H9 (cell line): Measurements from ENCODE around the gene SCIMP. TPM values are rescaled to one million over a fixed set of nuclear protein-coding genes. Genes with fewer than 3 reads are reported as not detected.

Experiments used
- DNase-seq: peaks from one replicate; pipeline ENCODE4 v3.0.0-alpha.2; 2017
- H2AFZ ChIP-seq: one replicate; pipeline ENCODE4 v1.6.1; 2013; ENCODE audit warnings: mild to moderate bottlenecking, low read length, control low read depth, moderate library complexity
- H2AK5ac ChIP-seq: 2 replicates; pipeline ENCODE4 v1.6.1; 2013; ENCODE audit warnings: low read length, control low read depth, mixed read lengths; ENCODE audit not compliant: insufficient read length
- H2BK120ac ChIP-seq: one replicate; pipeline ENCODE4 v1.6.1; 2013; ENCODE audit warnings: low read depth, mild to moderate bottlenecking, low read length, control low read depth, inconsistent platforms; ENCODE audit not compliant: poor library complexity, severe bottlenecking
- H2BK12ac ChIP-seq: 2 replicates; pipeline ENCODE4 v1.6.1; 2013; ENCODE audit warnings: low read length, control low read depth, mixed read lengths, low read depth; ENCODE audit not compliant: insufficient read length
- H2BK15ac ChIP-seq: 2 replicates; pipeline ENCODE4 v1.6.1; 2013; ENCODE audit warnings: low read depth, low read length, control low read depth
- H2BK20ac ChIP-seq: one replicate; pipeline ENCODE4 v1.6.1; 2013; ENCODE audit warnings: low read depth, mild to moderate bottlenecking, low read length, control low read depth, inconsistent platforms; ENCODE audit not compliant: poor library complexity, severe bottlenecking
- H2BK5ac ChIP-seq: 2 replicates; pipeline ENCODE4 v1.6.1; 2013; ENCODE audit warnings: low read length, control low read depth, mixed read lengths; ENCODE audit not compliant: insufficient read length
- H3K14ac ChIP-seq: 2 replicates; pipeline ENCODE4 v1.6.1; 2013; ENCODE audit warnings: low read length, control low read depth; ENCODE audit not compliant: insufficient read depth
- H3K18ac ChIP-seq: 2 replicates; pipeline ENCODE4 v1.6.1; 2013; ENCODE audit warnings: low read depth, mild to moderate bottlenecking, mixed read lengths, low read length, control low read depth; ENCODE audit not compliant: insufficient read length
- H3K23ac ChIP-seq: 2 replicates; pipeline ENCODE4 v1.6.1; 2013; ENCODE audit warnings: low read length, control low read depth, mixed read lengths, low read depth; ENCODE audit not compliant: insufficient read length
- H3K23me2 ChIP-seq: 2 replicates; pipeline ENCODE4 v1.6.1; 2013; ENCODE audit warnings: low read depth, mild to moderate bottlenecking, mixed read lengths, low read length, control low read depth; ENCODE audit not compliant: insufficient read length, poor library complexity, severe bottlenecking
- H3K27ac ChIP-seq: 2 replicates; pipeline ENCODE4 v1.5.1; 2013; ENCODE audit warnings: low read length, control low read depth, mixed read lengths, low read depth; ENCODE audit not compliant: insufficient read length
- H3K27me3 ChIP-seq: 2 replicates; pipeline ENCODE4 v1.6.1; 2013; ENCODE audit warnings: low read length, control low read depth, inconsistent platforms; ENCODE audit not compliant: insufficient read depth
- H3K4ac ChIP-seq: 2 replicates; pipeline ENCODE4 v1.6.1; 2013; ENCODE audit warnings: low read depth, mild to moderate bottlenecking, control low read depth, inconsistent platforms, low read length, moderate library complexity
- H3K4me1 ChIP-seq: 2 replicates; pipeline ENCODE4 v1.6.1; 2013; ENCODE audit warnings: low read length, control low read depth, inconsistent platforms; ENCODE audit not compliant: insufficient read depth
- H3K4me2 ChIP-seq: 2 replicates; pipeline ENCODE4 v1.6.1; 2013; ENCODE audit warnings: low read length, control low read depth, mixed read lengths; ENCODE audit not compliant: insufficient read length, insufficient read depth
- H3K56ac ChIP-seq: 2 replicates; pipeline ENCODE4 v1.6.1; 2013; ENCODE audit warnings: low read depth, mild to moderate bottlenecking, mixed read lengths, low read length, control low read depth; ENCODE audit not compliant: insufficient read length
- H3K79me1 ChIP-seq: 2 replicates; pipeline ENCODE4 v1.6.1; 2013; ENCODE audit warnings: low read depth, mild to moderate bottlenecking, moderate library complexity, low read length, control low read depth, inconsistent platforms; ENCODE audit not compliant: insufficient read depth, poor library complexity, severe bottlenecking
- H3K79me2 ChIP-seq: 2 replicates; pipeline ENCODE4 v1.6.1; 2013; ENCODE audit warnings: low read length, control low read depth, inconsistent platforms; ENCODE audit not compliant: insufficient read depth
- H3K9ac ChIP-seq: 2 replicates; pipeline ENCODE4 v1.6.1; 2013; ENCODE audit warnings: low read length, control low read depth, mixed read lengths; ENCODE audit not compliant: insufficient read length; ENCODE audit errors: extremely low read depth
- H3K9me3 ChIP-seq: one replicate; pipeline ENCODE4 v1.6.1; 2013; ENCODE audit warnings: low read depth, low read length, inconsistent platforms; ENCODE audit not compliant: control insufficient read depth
- H3T11ph ChIP-seq: one replicate; pipeline ENCODE4 v1.6.1; 2013; ENCODE audit warnings: mild to moderate bottlenecking, low read length, control low read depth, inconsistent platforms
- H4K20me1 ChIP-seq: one replicate; pipeline ENCODE4 v1.6.1; 2013; ENCODE audit not compliant: control insufficient read depth, insufficient read length, insufficient read depth
- H4K5ac ChIP-seq: 2 replicates; pipeline ENCODE4 v1.6.1; 2013; ENCODE audit warnings: low read depth, mild to moderate bottlenecking, mixed read lengths, low read length, control low read depth; ENCODE audit not compliant: insufficient read length
- H4K8ac ChIP-seq: replicated peaks from 2 replicates; pipeline ENCODE4 v1.6.1; 2013; ENCODE audit warnings: low read length, control low read depth, mixed read lengths, low read depth; ENCODE audit not compliant: insufficient read length
- H4K91ac ChIP-seq: 2 replicates; pipeline ENCODE4 v1.6.1; 2013; ENCODE audit warnings: low read depth, mild to moderate bottlenecking, moderate library complexity, mixed read lengths, low read length, control low read depth; ENCODE audit not compliant: insufficient read length
- H3K27ac Mint-ChIP-seq, 3 experiments: 2 replicates in 2 of 3; 3 replicates in 1 of 3; pipeline ENCODE4 v1.8.0; 2020 to 2021; ENCODE audit warnings: mixed read lengths in 3 of 3, mild to moderate bottlenecking in 1 of 3, moderate library complexity in 1 of 3
- H3K27me3 Mint-ChIP-seq: 2 replicates; pipeline ENCODE4 v1.8.0; 2021; ENCODE audit warnings: low read depth, mild to moderate bottlenecking, moderate library complexity, mixed read lengths
- H3K36me3 Mint-ChIP-seq, 3 experiments: 2 replicates in 2 of 3; 3 replicates in 1 of 3; pipeline ENCODE4 v1.8.0; 2020 to 2021; ENCODE audit warnings: low read depth in 3 of 3, mixed read lengths in 3 of 3; ENCODE audit not compliant: insufficient read depth in 1 of 3
- H3K4me1 Mint-ChIP-seq, 2 experiments: 2 replicates each; pipeline ENCODE4 v1.8.0; 2020; ENCODE audit warnings: mixed read lengths in 2 of 2
- H3K4me3 Mint-ChIP-seq, 2 experiments: 2 replicates in 1 of 2; 3 replicates in 1 of 2; pipeline ENCODE4 v1.8.0; 2020 to 2021; ENCODE audit warnings: mild to moderate bottlenecking in 2 of 2, mixed read lengths in 2 of 2, moderate library complexity in 1 of 2
- H3K9me3 Mint-ChIP-seq, 2 experiments: 2 replicates in 1 of 2; 3 replicates in 1 of 2; pipeline ENCODE4 v1.8.0; 2020; ENCODE audit warnings: mild to moderate bottlenecking in 2 of 2, mixed read lengths in 2 of 2, moderate library complexity in 1 of 2
- WGBS: extraction: QIAGEN DNeasy Blood & Tissue Kit; methylation state at CpG from one replicate; pipeline ENCODE4 v1.1.7; 2013; ENCODE audit warnings: missing lambda C conversion rate, low lambda C conversion rate, mixed read lengths; ENCODE audit not compliant: insufficient read length; ENCODE audit errors: extremely low coverage; 5-methylcytosine and 5-hydroxymethylcytosine counted together
- total RNA-seq: library from RNA; stranded (reverse); gene quantifications from 2 replicates; pipeline ENCODE4 v1.2.1, GENCODE V29; 2021
- TF ChIP-seq, protein P1 (sequence below): fragments of 200-600 bp; sonication (generic); conservative IDR thresholded peaks from 3 replicates; pipeline ENCODE4 v1.8.0; 2021; ENCODE audit warnings: antibody characterized with exemption, mild to moderate bottlenecking

Gene SCIMP
- total RNA-seq, 1 experiment from 2014 or later = not detected

DNA sequence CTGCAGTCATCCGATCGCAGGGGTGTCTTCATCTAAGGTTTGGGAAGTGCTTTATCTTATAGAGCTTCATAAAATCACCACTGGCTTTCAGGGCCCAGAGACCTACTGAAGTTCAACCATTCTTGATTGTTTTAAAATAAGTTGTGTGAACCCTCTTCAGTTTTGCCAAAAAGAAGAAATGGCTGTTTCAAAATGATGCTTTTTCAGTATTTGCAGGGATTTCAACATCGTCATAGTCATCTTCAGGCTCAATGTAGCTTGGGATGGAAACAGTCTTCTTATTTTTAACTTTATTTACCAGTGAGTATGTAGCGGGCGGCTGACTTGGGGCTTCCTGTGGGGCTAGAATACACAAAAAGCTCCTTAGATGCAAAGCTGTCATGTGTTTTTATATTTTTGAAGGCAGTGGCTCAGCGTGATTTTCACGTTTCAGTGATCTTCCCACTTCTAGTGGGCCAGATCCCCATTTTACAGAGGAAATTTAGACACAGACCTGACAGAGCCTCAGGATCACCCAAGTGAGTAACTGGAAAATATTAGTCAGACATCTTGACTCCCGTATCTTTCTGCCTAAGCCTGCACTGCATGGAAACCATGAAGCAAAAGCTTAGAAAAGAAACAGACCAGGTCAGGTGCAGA lies 23.9 kb downstream of the SCIMP start:
- H3K9me3 ChIP-seq = no peaks in the 10 kb centered on the region
- H2AFZ ChIP-seq = no peak overlapping the region
- no peak overlapping the region for H2BK5ac ChIP-seq
- H3K4ac ChIP-seq = no peak overlapping the region
- H3K27me3 ChIP-seq = no peaks in the 10 kb centered on the region; the same call in 1 of the 2 replicates
- H2BK120ac ChIP-seq = no peak overlapping the region
- no peak overlapping the region for H2BK15ac ChIP-seq
- no peak overlapping the region for H3K9ac ChIP-seq
- H3K27ac Mint-ChIP-seq = no peak overlapping the region
- DNase-seq = no peak
- H3K27me3 Mint-ChIP-seq = peaks cover 2% of the 10 kb centered on the region
- no peaks in the 10 kb centered on the region for H3K79me1 ChIP-seq
- H2BK20ac ChIP-seq = no peak overlapping the region
- no peak overlapping the region for H3K23ac ChIP-seq
- H3K36me3 Mint-ChIP-seq = no peaks in the 10 kb centered on the region; a peak in 1 of 7 replicates
- no peak overlapping the region for H3K4me2 ChIP-seq
- H3K4me1 Mint-ChIP-seq = no peaks in the 10 kb centered on the region
- H2BK12ac ChIP-seq = no peak overlapping the region
- no peak overlapping the region for H3K27ac ChIP-seq
- no peak overlapping the region for H3T11ph ChIP-seq
- no peaks in the 10 kb centered on the region for H3K79me2 ChIP-seq
- no peaks in the 10 kb centered on the region for H3K9me3 Mint-ChIP-seq
- no peak overlapping the region for H4K91ac ChIP-seq
- no peak overlapping the region for H2AK5ac ChIP-seq
- no peak overlapping the region for H4K8ac ChIP-seq
- no peak overlapping the region for H4K5ac ChIP-seq
- TF ChIP-seq, protein P1, sequence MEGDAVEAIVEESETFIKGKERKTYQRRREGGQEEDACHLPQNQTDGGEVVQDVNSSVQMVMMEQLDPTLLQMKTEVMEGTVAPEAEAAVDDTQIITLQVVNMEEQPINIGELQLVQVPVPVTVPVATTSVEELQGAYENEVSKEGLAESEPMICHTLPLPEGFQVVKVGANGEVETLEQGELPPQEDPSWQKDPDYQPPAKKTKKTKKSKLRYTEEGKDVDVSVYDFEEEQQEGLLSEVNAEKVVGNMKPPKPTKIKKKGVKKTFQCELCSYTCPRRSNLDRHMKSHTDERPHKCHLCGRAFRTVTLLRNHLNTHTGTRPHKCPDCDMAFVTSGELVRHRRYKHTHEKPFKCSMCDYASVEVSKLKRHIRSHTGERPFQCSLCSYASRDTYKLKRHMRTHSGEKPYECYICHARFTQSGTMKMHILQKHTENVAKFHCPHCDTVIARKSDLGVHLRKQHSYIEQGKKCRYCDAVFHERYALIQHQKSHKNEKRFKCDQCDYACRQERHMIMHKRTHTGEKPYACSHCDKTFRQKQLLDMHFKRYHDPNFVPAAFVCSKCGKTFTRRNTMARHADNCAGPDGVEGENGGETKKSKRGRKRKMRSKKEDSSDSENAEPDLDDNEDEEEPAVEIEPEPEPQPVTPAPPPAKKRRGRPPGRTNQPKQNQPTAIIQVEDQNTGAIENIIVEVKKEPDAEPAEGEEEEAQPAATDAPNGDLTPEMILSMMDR = no peak
- H3K14ac ChIP-seq = no peak overlapping the region
- no peak overlapping the region for H3K4me3 Mint-ChIP-seq
- no peaks in the 10 kb centered on the region for H4K20me1 ChIP-seq
- no peaks in the 10 kb centered on the region for H3K23me2 ChIP-seq
- no CpG with 5 or more reads among the region's 8 CpGs for WGBS
- no peaks in the 10 kb centered on the region for H3K4me1 ChIP-seq
- no peak overlapping the region for H3K18ac ChIP-seq
- H3K56ac ChIP-seq = no peak overlapping the region
